BJ (cell line): ENCODE measurements around the gene MAMLD1. TPM values are rescaled to one million over a fixed set of nuclear protein-coding genes. Genes with fewer than 3 reads are reported as not detected.

Experiments used
- CTCF ChIA-PET: fragments of 350-600 bp; formaldehyde crosslinking; extraction: SDS; loops from one replicate; lab custom pipeline; 2021; ENCODE audit warnings: antibody characterized with exemption, inconsistent platforms; lab: Yijun Ruan, JAX
- POLR2A ChIA-PET: fragments of 300-600 bp; sonication (Branson Sonifier 250); formaldehyde crosslinking; extraction: SDS; loops from one replicate; lab custom pipeline; 2021; ENCODE audit warnings: antibody characterized with exemption; lab: Charles Lee
- DNase-seq: peaks from one replicate; pipeline ENCODE4 v3.0.0-alpha.2; 2011; ENCODE audit warnings: low read depth
- H3K27me3 ChIP-seq: 2 replicates; pipeline ENCODE4 v1.6.0; 2011; ENCODE audit warnings: low read length; ENCODE audit not compliant: control insufficient read depth, insufficient read depth
- H3K36me3 ChIP-seq: 2 replicates; pipeline ENCODE4 v1.5.1; 2011; ENCODE audit warnings: low read length; ENCODE audit not compliant: control insufficient read depth, insufficient read depth
- H3K4me3 ChIP-seq: 2 replicates; pipeline ENCODE4 v1.5.1; 2011; ENCODE audit warnings: low read depth, mild to moderate bottlenecking, control low read depth, low read length
- CTCF ChIP-seq: IDR thresholded peaks from 2 replicates; pipeline ENCODE4 v1.5.1; 2011; ENCODE audit warnings: low read depth, mild to moderate bottlenecking, control low read depth, inconsistent platforms, low read length, moderate library complexity; ENCODE audit not compliant: insufficient read depth
- polyA plus RNA-seq: library from polyadenylated mRNA; depleted of rRNA; stranded (reverse); fragments of >200 nt; gene quantifications from 2 replicates; pipeline ENCODE4 v1.2.3, GENCODE V29; 2011

Gene MAMLD1
- polyA plus RNA-seq, 1 experiment = 3.9 TPM

GRCh38 chrX:150352114-150352513 is 11.0 kb upstream of the MAMLD1 start:
- ChIA-PET CTCF (no interaction called here), POLR2A (no interaction called here)
- Histone ChIP-seq H3K36me3 (no peaks in the 10 kb centered on the region), H3K27me3 (no peaks in the 10 kb centered on the region), H3K4me3 (no peak overlapping the region)
- no peak for DNase-seq
- TF ChIP-seq CTCF = no peak

GRCh38 chrX:150352581-150352980 is 10.5 kb upstream of the MAMLD1 start:
- CTCF ChIA-PET = interaction anchor here (1.2 to 1.3 kb wide), 2 partner anchors 9 to 150 kb away, joined by 3 read pairs; no protein-coding TSS in a partner anchor

GRCh38 chrX:150355913-150356312 is 7.2 kb upstream of the MAMLD1 start:
- CTCF ChIA-PET = no interaction called here
- H3K36me3 ChIP-seq = no peaks in the 10 kb centered on the region
- no peaks in the 10 kb centered on the region for H3K27me3 ChIP-seq
- no peak for DNase-seq
- POLR2A ChIA-PET = no interaction called here
- no peak for TF ChIP-seq CTCF
- no peak overlapping the region for H3K4me3 ChIP-seq

More at GRCh38 chrX:150352581-150352980, 10.5 kb upstream of the MAMLD1 start:
- Histone ChIP-seq H3K27me3 (no peaks in the 10 kb centered on the region), H3K36me3 (no peaks in the 10 kb centered on the region), H3K4me3 (no peak overlapping the region)
- no peak for TF ChIP-seq CTCF
- DNase-seq = no peak
- POLR2A ChIA-PET = no interaction called here

GRCh38 chrX:150357790-150358189 is 5.3 kb upstream of the MAMLD1 start:
- Histone ChIP-seq H3K27me3 (no peaks in the 10 kb centered on the region), H3K4me3 (no peak overlapping the region), H3K36me3 (no peaks in the 10 kb centered on the region)
- ChIA-PET CTCF (no interaction called here), POLR2A (no interaction called here)
- DNase-seq = no peak
- no peak for TF ChIP-seq CTCF

GRCh38 chrX:150358651-150359050 is 4.5 kb upstream of the MAMLD1 start:
- DNase-seq = no peak
- POLR2A ChIA-PET = no interaction called here
- CTCF ChIA-PET = interaction anchor here (1.5 kb wide), 1 partner anchor 146 kb away, joined by 3 read pairs; no protein-coding TSS in a partner anchor

More at GRCh38 chrX:150358651-150359050, 4.5 kb upstream of the MAMLD1 start:
- no peak overlapping the region for H3K4me3 ChIP-seq
- TF ChIP-seq CTCF = no peak
- H3K36me3 ChIP-seq = no peaks in the 10 kb centered on the region
- H3K27me3 ChIP-seq = no peaks in the 10 kb centered on the region
